ENCODE results near the gene SCYL2. TPM values are rescaled to one million over a fixed set of nuclear protein-coding genes. Genes with fewer than 3 reads are reported as not detected.

SCYL2 gene
- polyA plus RNA-seq, 3 donors = 16.5 to 25.5 (median 20.4) TPM

DNA sequence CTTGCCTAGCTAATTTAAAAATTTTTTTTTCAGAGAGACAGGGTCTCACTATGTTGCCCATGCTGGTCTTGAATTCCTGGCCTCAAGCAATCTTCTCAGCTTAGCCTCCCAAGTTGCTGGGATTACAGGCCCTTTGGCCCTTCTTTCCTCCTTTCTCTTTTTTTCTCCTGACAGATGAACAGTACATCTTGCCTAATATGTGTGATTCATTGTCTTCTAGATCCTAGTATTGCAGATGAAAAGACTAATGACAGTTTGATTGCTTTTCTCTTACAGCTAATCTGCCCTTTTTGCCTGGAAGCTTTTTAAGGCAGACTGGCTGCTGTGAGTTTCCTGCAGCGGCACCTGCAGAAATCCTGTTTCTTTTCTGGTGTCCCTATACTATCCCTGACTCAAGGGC lies 12.1 kb upstream of the SCYL2 start:
- 100% methylated on average over 1 of the region's 1 CpG for WGBS (ENCODE audit: insufficient coverage)
- TF ChIP-seq CTCF (IDR thresholded peaks at IDR 0.05) = no peak
- Histone ChIP-seq H3K4me3 (replicated peaks in 1 of 3; ENCODE audit: low read depth in 2 of 3, low read length in 3 of 3) (no peak overlapping the region), H4K20me1 (ENCODE audit: insufficient read depth, low read length) (no peaks in the 10 kb centered on the region), H3K27ac (ENCODE audit: low read depth in 1 of 2, low read length in 2 of 2) (no peak overlapping the region), H2AFZ (ENCODE audit: insufficient read depth, low read depth, low read length, poor library complexity, severe bottlenecking) (peak overlapping the region; percentile 29), H3K9me3 (replicated peaks in 1 of 2; ENCODE audit: control insufficient read depth in 1 of 2, insufficient read depth in 1 of 2, low read length in 2 of 2) (no peaks in the 10 kb centered on the region), H3K79me2 (ENCODE audit: insufficient read depth, low read length) (no peaks in the 10 kb centered on the region), H3K27me3 (ENCODE audit: control insufficient read depth in 2 of 2, insufficient read depth in 2 of 2, low read length in 2 of 2) (no peaks in the 10 kb centered on the region), H3K4me1 (ENCODE audit: control insufficient read depth in 1 of 2, insufficient read depth in 2 of 2, low read length in 2 of 2) (peaks cover 3 to 4% of the 10 kb centered on the region in 2 donors), H3K36me3 (replicated peaks in 1 of 2; ENCODE audit: control insufficient read depth in 1 of 2, insufficient read depth in 2 of 2, low read length in 2 of 2) (no peaks in the 10 kb centered on the region), H3K9ac (ENCODE audit: insufficient read depth, low read length, poor library complexity, severe bottlenecking) (no peak overlapping the region), H3K4me2 (replicated peaks; ENCODE audit: extremely low read depth, low read length, poor library complexity, severe bottlenecking) (no peak overlapping the region)
- H3K27ac Mint-ChIP-seq = peak overlapping the region in 2 of 7 donors; percentile 30 to 68
- H3K36me3 Mint-ChIP-seq = no peaks in the 10 kb centered on the region
- peaks cover 0 to 2% (median 0%) of the 10 kb centered on the region in 3 donors for H3K27me3 Mint-ChIP-seq (ENCODE audit: low read depth in 3 of 3)
- no peaks in the 10 kb centered on the region for H3K9me3 Mint-ChIP-seq
- peaks cover 4% of the 10 kb centered on the region for H3K4me1 Mint-ChIP-seq
- no peak for DNase-seq
- H3K4me3 Mint-ChIP-seq = no peak overlapping the region
- intact Hi-C loops (cut with micrococcal nuclease) = no loop called here

DNA sequence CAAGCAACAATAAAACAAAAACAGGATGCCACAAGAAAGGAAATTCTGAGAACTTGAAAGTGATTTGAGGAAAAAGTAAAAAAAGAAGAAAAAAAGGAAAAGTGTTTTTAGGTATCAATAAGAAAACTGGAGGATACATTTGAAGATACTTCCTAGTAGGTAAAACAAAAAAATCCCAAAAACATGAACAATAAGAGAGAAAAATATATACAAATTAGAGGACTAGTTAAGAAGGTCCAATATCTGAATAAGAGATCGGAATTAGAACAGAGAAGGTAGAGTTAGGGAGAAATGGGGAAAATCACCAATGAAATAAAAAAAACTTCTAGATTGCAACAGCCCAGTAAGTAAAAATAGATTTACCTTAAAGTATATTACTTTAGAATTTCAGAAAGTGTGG lies 8.8 kb upstream of the SCYL2 start:
- intact Hi-C loops (cut with micrococcal nuclease) = no loop called here
- H4K20me1 ChIP-seq (ENCODE audit: insufficient read depth, low read length) = no peaks in the 10 kb centered on the region
- no peak overlapping the region for H3K4me3 Mint-ChIP-seq
- TF ChIP-seq CTCF (IDR thresholded peaks at IDR 0.05) = no peak
- H3K27ac Mint-ChIP-seq = no peak overlapping the region
- H3K9me3 ChIP-seq (replicated peaks in 1 of 2; ENCODE audit: control insufficient read depth in 1 of 2, insufficient read depth in 1 of 2, low read length in 2 of 2) = no peaks in the 10 kb centered on the region
- no peaks in the 10 kb centered on the region for H3K79me2 ChIP-seq (ENCODE audit: insufficient read depth, low read length)
- H2AFZ ChIP-seq (ENCODE audit: insufficient read depth, low read depth, low read length, poor library complexity, severe bottlenecking) = no peak overlapping the region
- no peak overlapping the region for H3K27ac ChIP-seq (ENCODE audit: low read depth in 1 of 2, low read length in 2 of 2)
- DNase-seq = no peak
- H3K27me3 ChIP-seq (ENCODE audit: control insufficient read depth in 2 of 2, insufficient read depth in 2 of 2, low read length in 2 of 2) = no peaks in the 10 kb centered on the region
- no peaks in the 10 kb centered on the region for H3K36me3 Mint-ChIP-seq
- no peaks in the 10 kb centered on the region for H3K4me1 Mint-ChIP-seq
- no peaks in the 10 kb centered on the region for H3K36me3 ChIP-seq (replicated peaks in 1 of 2; ENCODE audit: control insufficient read depth in 1 of 2, insufficient read depth in 2 of 2, low read length in 2 of 2)
- H3K9ac ChIP-seq (ENCODE audit: insufficient read depth, low read length, poor library complexity, severe bottlenecking) = no peak overlapping the region
- H3K4me3 ChIP-seq (replicated peaks in 1 of 3; ENCODE audit: low read depth in 2 of 3, low read length in 3 of 3) = no peak overlapping the region
- peaks cover 0 to 2% (median 0%) of the 10 kb centered on the region in 3 donors for H3K27me3 Mint-ChIP-seq (ENCODE audit: low read depth in 3 of 3)
- no CpG with 5 or more reads among the region's 1 CpG for WGBS (ENCODE audit: insufficient coverage)
- no peaks in the 10 kb centered on the region for H3K9me3 Mint-ChIP-seq
- H3K4me2 ChIP-seq (replicated peaks; ENCODE audit: extremely low read depth, low read length, poor library complexity, severe bottlenecking) = no peak overlapping the region
- H3K4me1 ChIP-seq (ENCODE audit: control insufficient read depth in 1 of 2, insufficient read depth in 2 of 2, low read length in 2 of 2) = no peaks in the 10 kb centered on the region
